ENCODE measurements around the gene NEAT1.
"Not testable (repeated sequence)": the region's sequence is repeated elsewhere in the genome, so short reads cannot be mapped to it uniquely, and the experiment has no call there.

NEAT1 gene

GRCh38 chr11:65454696-65455456, 32.3 kb downstream of the NEAT1 start:
- peak; percentile 83 for DNase-seq

GRCh38 chr11:65456418-65456817, 33.8 kb downstream of the NEAT1 start:
- DNase-seq: no peak

- DNase-seq: no peak
Measured at GRCh38 chr11:65459552-65459951, 37.0 kb downstream of the NEAT1 start.

GRCh38 chr11:65465471-65465870, 42.9 kb downstream of the NEAT1 start:
- DNase-seq: not testable (repeated sequence)

- not testable (repeated sequence) for DNase-seq
Measured at GRCh38 chr11:65467306-65467705, 44.7 kb downstream of the NEAT1 start.

GRCh38 chr11:65468874-65469333, 46.3 kb downstream of the NEAT1 start:
- DNase-seq: no peak

- no peak for DNase-seq
Measured at GRCh38 chr11:65470433-65471049, 47.9 kb downstream of the NEAT1 start.

- DNase-seq: no peak
Measured at GRCh38 chr11:65471447-65471891, 48.9 kb downstream of the NEAT1 start.

GRCh38 chr11:65472588-65473277, 50.1 kb downstream of the NEAT1 start:
- DNase-seq: not testable (repeated sequence)

GRCh38 chr11:65473278-65473860, 50.8 kb downstream of the NEAT1 start:
- DNase-seq: no peak

- no peak for DNase-seq
Measured at GRCh38 chr11:65474864-65475263, 52.3 kb downstream of the NEAT1 start.

GRCh38 chr11:65476632-65477148, 54.1 kb downstream of the NEAT1 start:
- no peak for DNase-seq

GRCh38 chr11:65477149-65477965, 54.8 kb downstream of the NEAT1 start:
- DNase-seq: peak; percentile 87

GRCh38 chr11:65478388-65479183, 56.0 kb downstream of the NEAT1 start:
- DNase-seq: no peak

- DNase-seq: no peak
Measured at GRCh38 chr11:65479184-65480145, 56.9 kb downstream of the NEAT1 start.

GRCh38 chr11:65482306-65482850, 59.8 kb downstream of the NEAT1 start:
- DNase-seq: no peak

- no peak for DNase-seq
Measured at GRCh38 chr11:65485920-65486219, 63.3 kb downstream of the NEAT1 start.

GRCh38 chr11:65486570-65487466, 64.2 kb downstream of the NEAT1 start:
- no peak for DNase-seq
